ENCODE measurements around the gene TSPYL1. TPM values are rescaled to one million over a fixed set of nuclear protein-coding genes. Genes with fewer than 3 reads are reported as not detected.

Gene TSPYL1
- total RNA-seq, 1 experiment from 2014 or later: 73.1 TPM

DNA sequence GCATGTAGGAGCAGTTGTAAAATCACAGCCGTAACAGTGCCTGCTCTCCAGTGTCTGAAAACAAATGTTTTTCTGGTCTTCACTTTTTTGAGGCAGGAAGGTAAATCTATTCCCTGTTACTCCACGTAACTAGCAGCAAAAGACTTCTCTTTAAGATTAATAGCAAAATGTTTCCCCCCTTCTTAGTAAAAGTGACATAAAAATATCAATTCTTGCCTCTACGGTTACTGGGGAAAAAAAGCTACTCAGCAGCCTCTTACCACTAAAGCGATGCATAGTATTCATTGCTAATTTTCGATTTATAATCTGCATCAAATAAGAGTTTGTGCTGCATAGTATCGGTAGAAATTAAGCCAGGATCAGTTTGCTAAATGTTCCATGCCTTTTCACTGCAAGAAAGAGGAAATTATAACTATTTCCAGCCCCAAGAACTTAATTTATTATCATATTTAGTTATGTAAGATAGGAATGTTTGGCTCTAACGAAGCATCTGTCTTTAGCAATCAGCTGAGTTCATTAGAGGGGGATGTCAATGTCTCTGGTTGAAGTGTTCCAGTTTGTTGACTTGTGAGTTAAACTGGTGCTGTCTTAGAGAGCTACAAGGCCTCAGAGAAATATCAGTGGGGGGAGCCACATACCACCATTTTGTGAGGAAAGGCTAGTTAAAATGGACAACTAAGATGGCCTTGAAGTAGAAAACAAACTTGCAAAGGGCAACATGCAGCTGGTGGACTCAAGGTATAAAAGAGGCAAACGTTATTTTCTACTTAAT is 617 bp upstream of the TSPYL1 start:
- peaks cover 25% of the 10 kb centered on the region; the same call in 1 of the 2 replicates for H3K36me3 ChIP-seq (ENCODE audit: low read depth)
- peaks cover 47% of the 10 kb centered on the region for H3K4me1 ChIP-seq (replicated peaks; ENCODE audit: insufficient read depth)
- peak in 1 of 2 experiments; percentile 36 for DNase-seq
- H3K79me2 ChIP-seq (ENCODE audit: low read depth): peaks cover 51% of the 10 kb centered on the region
- H3K27ac ChIP-seq: peak overlapping the region; percentile 86
- peak overlapping the region; percentile 97 for H3K4me2 ChIP-seq
- ChIA-PET CTCF (interaction anchor here (3.1 kb wide), 1 partner anchor 12 kb away, joined by 12 read pairs; no protein-coding TSS in a partner anchor), POLR2A (ENCODE audit: unreplicated experiment) (interaction anchor here (0.6 to 0.8 kb wide), 3 partner anchors 143 to 291 kb away, joined by 3 to 6 read pairs (median 3); partner anchors contain the start of gene RWDD1)
- H3K9me2 ChIP-seq (ENCODE audit: insufficient read depth): no peaks in the 10 kb centered on the region
- peak overlapping the region; percentile 88 for H3K4me3 ChIP-seq
- peak overlapping the region; percentile 96 for H2AFZ ChIP-seq
- TSS peak; percentile 68 for BruUV-seq (replicated peaks)
- intact Hi-C loops (cut with micrococcal nuclease; ENCODE audit: unreplicated experiment): no loop called here
- no peak for TF ChIP-seq EZH2 (IDR thresholded peaks at IDR 0.05; ENCODE audit: low read depth)
- TF ChIP-seq, protein P1, sequence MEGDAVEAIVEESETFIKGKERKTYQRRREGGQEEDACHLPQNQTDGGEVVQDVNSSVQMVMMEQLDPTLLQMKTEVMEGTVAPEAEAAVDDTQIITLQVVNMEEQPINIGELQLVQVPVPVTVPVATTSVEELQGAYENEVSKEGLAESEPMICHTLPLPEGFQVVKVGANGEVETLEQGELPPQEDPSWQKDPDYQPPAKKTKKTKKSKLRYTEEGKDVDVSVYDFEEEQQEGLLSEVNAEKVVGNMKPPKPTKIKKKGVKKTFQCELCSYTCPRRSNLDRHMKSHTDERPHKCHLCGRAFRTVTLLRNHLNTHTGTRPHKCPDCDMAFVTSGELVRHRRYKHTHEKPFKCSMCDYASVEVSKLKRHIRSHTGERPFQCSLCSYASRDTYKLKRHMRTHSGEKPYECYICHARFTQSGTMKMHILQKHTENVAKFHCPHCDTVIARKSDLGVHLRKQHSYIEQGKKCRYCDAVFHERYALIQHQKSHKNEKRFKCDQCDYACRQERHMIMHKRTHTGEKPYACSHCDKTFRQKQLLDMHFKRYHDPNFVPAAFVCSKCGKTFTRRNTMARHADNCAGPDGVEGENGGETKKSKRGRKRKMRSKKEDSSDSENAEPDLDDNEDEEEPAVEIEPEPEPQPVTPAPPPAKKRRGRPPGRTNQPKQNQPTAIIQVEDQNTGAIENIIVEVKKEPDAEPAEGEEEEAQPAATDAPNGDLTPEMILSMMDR (conservative IDR thresholded peaks at IDR 0.05): 0 out of 2 replicates have a peak, but pooled peaks have one; percentile 5
- H3F3A ChIP-seq (ENCODE audit: insufficient read depth, low read depth): peaks cover 10% of the 10 kb centered on the region; the same call in 1 of the 2 replicates
- H3K9me3 ChIP-seq (ENCODE audit: insufficient read depth, low read depth): no peaks in the 10 kb centered on the region
- H3K27me3 ChIP-seq (ENCODE audit: insufficient read depth, low read depth): no peaks in the 10 kb centered on the region
- peaks cover 33% of the 10 kb centered on the region for H4K20me1 ChIP-seq (ENCODE audit: insufficient read depth)

DNA sequence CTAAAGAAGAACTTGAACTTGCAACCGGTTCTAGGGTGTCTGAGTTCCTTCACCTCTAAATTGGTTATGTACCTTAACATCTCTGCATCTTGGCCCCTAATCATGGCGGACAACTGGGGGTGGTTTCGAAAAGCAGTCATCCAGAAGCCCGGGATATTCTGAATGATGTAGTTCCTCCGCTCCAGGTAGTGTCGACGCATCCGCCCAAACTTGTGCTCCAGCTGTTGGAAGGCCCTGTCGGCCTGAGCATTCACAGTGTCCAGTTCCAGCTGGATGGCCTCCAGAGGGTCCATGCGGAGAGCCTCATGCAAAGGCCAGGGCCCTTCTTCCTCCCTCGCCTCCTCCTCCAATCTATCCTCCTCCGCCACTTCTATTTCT is 887 bp downstream of the TSPYL1 start:
- POLR2A ChIA-PET (ENCODE audit: unreplicated experiment): interaction anchor here (0.6 to 0.7 kb wide), 2 partner anchors 93 to 233 kb away, joined by 6 read pairs; partner anchors contain the start of gene CALHM5
- no peak for DNase-seq
- Histone ChIP-seq H3K9me2 (ENCODE audit: insufficient read depth) (no peaks in the 10 kb centered on the region), H3K9me3 (ENCODE audit: insufficient read depth, low read depth) (no peaks in the 10 kb centered on the region), H3K4me2 (peak overlapping the region; percentile 78), H3F3A (ENCODE audit: insufficient read depth, low read depth) (peaks cover 10% of the 10 kb centered on the region; the same call in 1 of the 2 replicates), H3K27me3 (ENCODE audit: insufficient read depth, low read depth) (no peaks in the 10 kb centered on the region), H3K27ac (peak overlapping the region; percentile 86), H4K20me1 (ENCODE audit: insufficient read depth) (peaks cover 42% of the 10 kb centered on the region), H3K4me3 (peak overlapping the region; percentile 88), H3K4me1 (replicated peaks; ENCODE audit: insufficient read depth) (peaks cover 47% of the 10 kb centered on the region), H3K79me2 (ENCODE audit: low read depth) (peaks cover 64% of the 10 kb centered on the region), H2AFZ (peak overlapping the region; percentile 96), H3K36me3 (ENCODE audit: low read depth) (peaks cover 29% of the 10 kb centered on the region; the same call in 1 of the 2 replicates)
- intact Hi-C loops (cut with micrococcal nuclease; ENCODE audit: unreplicated experiment): loop anchor here (1.0 to 2.0 kb wide), 3 partner anchors 25 to 292 kb away; partner anchors contain the start of genes DSE, RWDD1 and TSPYL4
- CTCF ChIA-PET: interaction anchor here (3.1 kb wide), 1 partner anchor 10 kb away, joined by 12 read pairs; no protein-coding TSS in a partner anchor
- BruUV-seq (replicated peaks): no TSS peak
- TF ChIP-seq, protein P1 (conservative IDR thresholded peaks at IDR 0.05): 0 out of 2 replicates have a peak, but pooled peaks have one; percentile 10
- TF ChIP-seq EZH2 (IDR thresholded peaks at IDR 0.05; ENCODE audit: low read depth): no peak

DNA sequence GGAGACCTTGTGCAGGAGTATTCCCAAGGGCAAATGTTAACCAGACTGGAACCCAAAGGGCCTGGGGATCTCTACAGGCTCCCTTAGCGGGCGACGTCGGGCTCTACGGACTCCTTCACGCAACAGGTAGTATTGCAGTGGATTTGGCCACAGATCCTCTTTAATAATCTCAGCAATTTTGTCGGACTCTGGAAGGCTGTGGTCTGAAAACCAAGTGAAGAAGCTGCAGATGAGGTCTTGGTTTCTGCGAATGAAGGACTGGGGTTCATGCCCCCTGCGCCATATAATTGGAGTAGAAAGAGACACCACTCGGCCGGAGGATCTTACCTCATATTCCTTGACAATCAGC is 1.3 kb downstream of the TSPYL1 start:
- Histone ChIP-seq H3K4me1 (replicated peaks; ENCODE audit: insufficient read depth) (peaks cover 47% of the 10 kb centered on the region), H3K27me3 (ENCODE audit: insufficient read depth, low read depth) (no peaks in the 10 kb centered on the region), H2AFZ (no peak overlapping the region; the same call in 1 of the 2 replicates), H3K4me2 (peak overlapping the region; percentile 78), H3K9me2 (ENCODE audit: insufficient read depth) (no peaks in the 10 kb centered on the region), H3K79me2 (ENCODE audit: low read depth) (peaks cover 64% of the 10 kb centered on the region), H3K4me3 (peak overlapping the region; percentile 88), H3K27ac (peak overlapping the region; percentile 86; the same call in 1 of the 2 replicates), H3K9me3 (ENCODE audit: insufficient read depth, low read depth) (no peaks in the 10 kb centered on the region), H3F3A (ENCODE audit: insufficient read depth, low read depth) (peaks cover 11% of the 10 kb centered on the region; the same call in 1 of the 2 replicates), H4K20me1 (ENCODE audit: insufficient read depth) (peaks cover 42% of the 10 kb centered on the region), H3K36me3 (ENCODE audit: low read depth) (peaks cover 30% of the 10 kb centered on the region; the same call in 1 of the 2 replicates)
- ChIA-PET CTCF (no interaction called here), POLR2A (ENCODE audit: unreplicated experiment) (no interaction called here)
- TSS peak; percentile 27 for BruUV-seq (replicated peaks)
- TF ChIP-seq, protein P1 (conservative IDR thresholded peaks at IDR 0.05): no peak
- TF ChIP-seq EZH2 (IDR thresholded peaks at IDR 0.05; ENCODE audit: low read depth): no peak
- intact Hi-C loops (cut with micrococcal nuclease; ENCODE audit: unreplicated experiment): loop anchor here (2.0 kb wide), 1 partner anchor 92 kb away; the partner anchor contains the start of gene DSE
- DNase-seq: no peak
